Nucleus accumbens (tissue), 56 donors: ENCODE measurements around the gene PRODH.
"Not testable (repeated sequence)": the region's sequence is repeated elsewhere in the genome, so short reads cannot be mapped to it uniquely, and the experiment has no call there.

Source experiments
- DNase-seq, 56 donors: peaks; one replicate each; lab custom pipeline; 2025; lab: John Stamatoyannopoulos, UW

Gene PRODH

GRCh38 chr22:18968011-18968749 lies 32.1 kb upstream of the PRODH start:
- no peak for DNase-seq

GRCh38 chr22:18967391-18968010 lies 31.4 kb upstream of the PRODH start:
- DNase-seq = peak in 4 of 56 donors; percentile 6 to 26 (median 16)

- peak in 1 of 56 donors; percentile 27 for DNase-seq
These were observed 30.7 kb upstream of the PRODH start for GRCh38 chr22:18966748-18967147.

GRCh38 chr22:18965526-18966421 lies 29.7 kb upstream of the PRODH start:
- DNase-seq = peak in 18 of 56 donors; percentile 12 to 72 (median 38)

- DNase-seq = not testable (repeated sequence)
These were observed 28.6 kb upstream of the PRODH start for GRCh38 chr22:18964501-18965265.

- DNase-seq = not testable (repeated sequence)
These were observed 28.0 kb upstream of the PRODH start for GRCh38 chr22:18964051-18964450.

GRCh38 chr22:18962308-18962635 lies 26.2 kb upstream of the PRODH start:
- no peak for DNase-seq

GRCh38 chr22:18961632-18962307 lies 25.7 kb upstream of the PRODH start:
- not testable (repeated sequence) for DNase-seq

GRCh38 chr22:18961201-18961600 lies 25.1 kb upstream of the PRODH start:
- not testable (repeated sequence) for DNase-seq

GRCh38 chr22:18960166-18960820 lies 24.2 kb upstream of the PRODH start:
- DNase-seq = not testable (repeated sequence)

GRCh38 chr22:18959741-18960140 lies 23.6 kb upstream of the PRODH start:
- not testable (repeated sequence) for DNase-seq

- not testable (repeated sequence) for DNase-seq
These were observed 23.2 kb upstream of the PRODH start for GRCh38 chr22:18959266-18959665.

- DNase-seq = not testable (repeated sequence)
These were observed 22.6 kb upstream of the PRODH start for GRCh38 chr22:18958738-18959137.

- peak in 24 of 56 donors; percentile 12 to 74 (median 32) for DNase-seq
These were observed 22.2 kb upstream of the PRODH start for GRCh38 chr22:18958321-18958705.

- DNase-seq = not testable (repeated sequence)
These were observed 21.7 kb upstream of the PRODH start for GRCh38 chr22:18957621-18958320.

GRCh38 chr22:18956956-18957355 lies 20.9 kb upstream of the PRODH start:
- DNase-seq = not testable (repeated sequence)

- not testable (repeated sequence) for DNase-seq
These were observed 20.2 kb upstream of the PRODH start for GRCh38 chr22:18956121-18956895.

GRCh38 chr22:18955696-18956095 lies 19.6 kb upstream of the PRODH start:
- DNase-seq = no peak
